AG09319 (cell line): ENCODE data around the gene CCNL2.

Source experiments
- DNase-seq: peaks from one replicate; pipeline ENCODE4 v3.0.0-alpha.2; 2010; ENCODE audit warnings: low read depth; ENCODE audit errors: extremely low read depth
- CTCF ChIP-seq: IDR thresholded peaks from 2 replicates; pipeline ENCODE4 v1.5.1; 2011; ENCODE audit warnings: low read depth, mild to moderate bottlenecking, inconsistent platforms, low read length, moderate library complexity

Gene CCNL2

GRCh38 chr1:1426496-1427105 lies 27.5 kb upstream of the CCNL2 start:
- TF ChIP-seq CTCF = no peak
- no peak for DNase-seq

DNA sequence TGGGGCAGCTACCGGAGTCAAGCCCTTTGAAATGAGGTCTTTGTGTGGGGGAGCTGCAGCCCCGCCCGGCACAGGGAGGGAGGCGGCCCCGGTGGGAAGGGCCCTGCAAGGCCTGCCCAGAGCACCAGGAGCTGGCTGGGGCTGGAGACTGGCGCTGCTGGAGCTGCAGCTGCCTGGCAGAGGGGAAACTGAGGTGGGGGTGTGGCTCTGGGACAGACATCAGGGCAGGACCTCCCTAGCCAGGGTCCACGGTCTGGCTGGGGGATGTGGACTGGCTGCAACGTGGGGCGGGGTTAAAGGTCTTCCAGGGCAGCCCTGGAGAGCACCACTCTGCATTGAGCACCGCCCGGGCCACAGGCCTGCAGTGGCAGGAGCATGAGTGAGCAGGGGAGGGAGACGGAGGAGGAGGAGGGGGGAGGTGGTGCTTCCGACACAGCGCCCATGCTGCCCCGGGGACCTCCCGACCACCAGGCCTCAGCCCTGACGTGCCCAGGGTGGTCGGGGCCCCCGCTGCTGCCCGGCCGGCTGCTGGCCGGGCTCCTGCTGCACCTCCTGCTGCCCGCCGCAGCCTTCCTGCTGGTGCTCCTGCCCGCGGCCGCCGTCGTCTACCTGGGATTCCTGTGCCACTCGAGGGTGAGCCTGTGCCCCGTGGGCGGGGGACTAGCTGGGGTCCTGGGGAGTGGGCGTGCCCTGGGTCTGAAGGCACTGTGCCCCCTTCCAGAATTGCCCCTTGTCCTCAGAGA lies 26.8 kb upstream of the CCNL2 start:
- no peak for DNase-seq
- no peak for TF ChIP-seq CTCF

GRCh38 chr1:1425426-1425752 lies 26.3 kb upstream of the CCNL2 start:
- TF ChIP-seq CTCF = no peak

DNA sequence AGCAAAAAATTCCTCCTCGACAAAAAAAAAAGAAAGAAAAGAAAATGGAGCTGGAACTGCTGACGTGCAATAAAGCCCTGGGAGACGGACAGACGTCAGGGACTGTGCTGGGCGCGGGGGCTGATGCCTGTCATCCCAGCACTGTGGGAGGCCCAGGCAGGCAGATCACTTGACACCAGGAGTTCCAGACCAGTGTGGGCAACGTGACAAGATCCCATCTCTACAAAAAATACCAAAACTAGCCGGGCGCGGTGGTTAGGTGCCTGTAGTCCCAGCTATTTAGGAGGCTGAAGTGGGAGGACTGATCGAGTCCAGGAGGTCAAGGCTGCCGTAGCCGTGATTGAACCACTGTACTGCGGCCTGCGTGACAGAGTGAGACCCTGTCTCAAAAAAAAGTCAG lies 25.6 kb upstream of the CCNL2 start:
- DNase-seq = no peak
- no peak for TF ChIP-seq CTCF

More at GRCh38 chr1:1425426-1425752, 26.3 kb upstream of the CCNL2 start:
- DNase-seq = no peak

GRCh38 chr1:1423245-1423597 lies 24.1 kb upstream of the CCNL2 start:
- TF ChIP-seq CTCF = no peak
- no peak for DNase-seq

DNA sequence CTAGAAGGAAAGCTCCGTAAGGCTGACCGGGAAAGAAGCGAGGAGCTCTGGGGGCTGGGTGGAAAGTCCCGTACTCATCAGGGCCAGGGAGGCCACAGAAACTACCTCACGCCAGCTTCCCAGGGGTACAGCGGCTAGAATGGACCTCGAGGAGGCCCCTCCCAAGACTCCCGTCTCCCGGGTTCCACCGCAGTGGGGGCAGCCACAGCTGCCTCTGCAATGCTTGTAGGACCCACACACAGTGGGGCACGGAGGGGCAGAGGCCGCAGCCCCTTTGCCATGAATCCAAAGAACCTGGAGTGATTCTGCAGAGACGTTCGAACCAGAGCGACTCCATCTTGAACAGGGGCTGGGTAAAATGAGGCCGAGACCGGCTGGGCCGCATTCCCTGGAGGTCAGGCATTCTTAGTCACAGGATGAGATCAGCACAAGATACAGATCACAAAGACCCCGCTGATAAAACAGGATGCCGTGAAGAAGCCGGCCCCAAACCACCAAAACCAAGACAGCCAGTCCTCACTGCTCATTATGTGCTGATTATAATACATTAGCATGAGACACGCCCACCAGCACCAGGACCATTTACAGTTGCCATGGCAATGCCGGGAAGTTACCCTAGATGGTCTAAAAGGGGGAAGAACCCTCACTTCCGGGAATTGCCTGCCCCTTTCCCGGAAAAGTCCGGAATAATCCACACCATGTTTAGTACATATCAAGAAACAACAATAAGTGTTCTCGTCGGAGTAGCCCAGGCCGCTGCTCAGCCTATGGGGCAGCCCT lies 23.5 kb upstream of the CCNL2 start:
- no peak for TF ChIP-seq CTCF
- no peak for DNase-seq

- DNase-seq = no peak
- no peak for TF ChIP-seq CTCF
Observed at GRCh38 chr1:1421907-1422464, 22.9 kb upstream of the CCNL2 start.
